OCI-M2 (cell line): ENCODE results near the gene GPALPP1.
"Not testable (repeated sequence)": the region's sequence is repeated elsewhere in the genome, so short reads cannot be mapped to it uniquely, and the experiment has no call there.

Experiments
- DNase-seq: peaks from one replicate; lab custom pipeline; 2025; ENCODE audit not compliant: unreplicated experiment; lab: John Stamatoyannopoulos, UW

The GPALPP1 gene

DNA sequence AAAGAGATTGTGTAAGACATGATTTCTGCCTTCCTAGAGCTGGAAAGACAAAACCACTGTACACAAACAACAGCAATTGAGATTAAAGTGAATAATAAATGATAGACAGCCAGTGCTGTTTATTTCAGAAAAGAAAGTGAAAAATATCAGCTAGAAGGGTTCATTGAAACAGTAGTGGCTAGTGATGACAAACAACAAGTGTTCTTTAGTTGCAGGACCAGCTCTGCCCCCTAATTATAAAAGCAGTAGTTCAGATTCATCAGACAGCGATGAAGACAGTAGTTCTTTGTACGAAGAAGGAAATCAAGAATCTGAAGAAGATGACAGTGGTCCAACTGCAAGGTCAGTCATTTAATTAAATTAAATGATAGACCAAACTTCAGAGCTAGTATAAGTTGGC, 14.8 kb downstream of the GPALPP1 start:
- DNase-seq, result no peak

DNA sequence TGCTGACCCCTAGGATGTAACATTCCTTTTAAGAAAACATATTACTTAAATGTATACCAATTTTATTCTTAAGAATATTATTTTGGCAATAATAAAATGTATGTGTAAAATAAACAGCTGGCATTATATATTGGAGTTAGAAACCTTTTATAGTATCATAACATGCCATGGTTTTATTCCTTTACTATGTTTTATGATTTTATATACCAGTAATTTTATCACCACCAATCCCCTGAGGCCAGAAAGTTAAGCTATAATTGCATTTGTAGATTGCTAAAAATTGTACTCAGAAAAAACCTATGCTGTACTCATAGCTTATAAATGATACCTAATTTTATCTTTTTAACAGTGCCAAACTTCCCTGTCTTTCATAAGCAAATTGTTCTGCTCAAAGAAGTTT, 17.9 kb downstream of the GPALPP1 start:
- DNase-seq, result no peak

DNA sequence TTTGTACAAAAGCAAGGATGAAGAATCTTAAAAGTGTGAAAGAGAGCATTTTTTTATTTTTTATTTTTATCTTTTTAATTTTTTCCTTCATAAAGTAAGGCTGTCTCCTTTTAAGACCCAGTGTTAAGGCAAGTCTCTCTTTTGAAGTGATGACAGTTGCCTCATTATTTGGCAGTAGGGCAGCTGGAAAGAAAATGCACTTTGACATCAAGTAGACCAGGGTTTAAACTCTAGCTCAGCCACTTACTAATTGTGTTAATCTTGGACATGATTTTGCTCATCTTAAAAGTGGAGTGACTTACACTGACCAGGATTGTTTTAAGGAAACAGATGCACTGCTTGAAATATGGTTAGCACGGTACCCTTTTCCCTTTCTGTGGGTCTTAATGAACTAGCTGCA, 18.5 kb downstream of the GPALPP1 start:
- DNase-seq, result no peak

DNA sequence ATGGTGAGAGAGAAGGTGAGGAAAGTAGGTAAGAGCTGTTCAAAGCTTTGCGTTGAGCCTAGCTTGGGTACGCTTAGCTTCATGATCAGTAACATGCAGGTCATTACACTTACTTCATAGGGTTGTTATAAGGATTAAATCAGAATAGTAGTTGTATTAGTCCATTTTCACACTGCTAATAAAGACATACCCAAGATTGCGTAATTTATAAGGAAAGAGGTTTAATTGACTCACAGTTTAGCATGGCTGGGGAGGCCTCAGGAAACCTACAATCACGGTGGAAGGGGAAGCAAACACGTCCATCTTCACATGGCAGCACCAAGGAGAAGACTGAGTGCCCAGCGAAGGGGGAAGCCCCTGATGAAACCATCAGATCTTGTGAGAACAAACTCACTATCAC, 21.9 kb downstream of the GPALPP1 start:
- no peak for DNase-seq

DNA sequence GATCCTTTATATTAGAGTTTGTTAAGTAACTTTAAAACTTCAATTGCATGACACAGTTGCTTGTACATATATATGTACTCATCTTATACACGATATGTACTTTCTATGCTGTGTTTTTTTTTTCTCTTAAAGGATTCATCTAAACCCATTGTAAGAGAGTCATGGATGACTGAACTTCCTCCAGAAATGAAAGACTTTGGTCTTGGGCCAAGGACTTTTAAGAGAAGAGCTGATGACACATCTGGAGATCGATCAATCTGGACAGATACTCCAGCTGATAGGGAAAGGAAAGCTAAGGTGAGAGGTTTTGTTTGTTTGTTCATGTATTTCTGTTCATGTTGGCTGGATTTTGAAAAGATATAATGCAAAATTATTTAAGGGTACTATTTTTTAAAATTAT, 26.0 kb downstream of the GPALPP1 start:
- DNase-seq, result no peak

DNA sequence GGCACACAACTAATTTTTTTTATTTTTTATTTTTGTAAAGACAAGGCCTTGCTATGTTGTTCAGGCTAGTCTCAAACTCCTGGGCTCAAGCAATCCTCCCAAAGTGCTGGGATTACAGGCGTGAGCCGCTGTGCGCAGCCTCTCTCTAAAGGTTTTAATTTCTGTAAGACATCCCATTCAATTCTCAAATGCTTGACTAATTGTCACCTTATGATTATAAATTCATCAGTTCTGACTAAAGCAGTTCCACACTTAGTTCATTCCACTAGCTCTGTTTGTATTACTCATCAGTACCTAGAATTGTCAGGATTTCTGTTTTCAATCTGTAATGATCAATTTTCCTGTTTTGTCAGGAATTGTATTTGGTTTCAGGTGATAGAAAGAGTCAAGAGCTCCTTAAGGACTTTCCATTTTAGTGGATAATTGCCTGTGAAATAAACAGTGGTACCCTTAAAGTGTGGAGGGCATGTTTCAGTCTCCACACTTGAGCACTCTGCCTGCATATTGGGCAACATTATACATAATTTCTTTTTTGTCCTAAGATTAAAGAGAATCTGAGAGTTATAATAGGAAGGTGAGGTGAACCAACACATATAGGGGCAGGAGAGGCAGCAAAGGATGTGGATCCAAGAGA, 27.6 kb downstream of the GPALPP1 start:
- no peak for DNase-seq

DNA sequence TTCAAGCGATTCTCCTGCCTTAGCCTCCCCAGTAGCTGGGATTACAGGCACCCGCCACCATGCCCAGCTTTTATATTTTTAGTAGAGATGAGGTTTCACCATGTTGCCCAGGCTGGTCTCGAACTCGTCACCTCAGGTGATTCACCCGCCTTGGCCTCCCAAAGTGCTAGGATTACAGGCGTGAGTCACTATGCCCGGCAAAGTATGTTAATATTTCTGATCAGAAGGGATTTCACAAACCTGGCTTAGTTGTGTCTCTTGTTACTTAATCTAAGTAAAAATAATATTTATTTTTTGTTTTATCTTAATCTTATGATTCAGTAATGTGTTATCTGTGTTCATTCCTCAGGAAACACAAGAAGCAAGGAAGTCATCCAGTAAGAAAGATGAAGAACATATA, 30.6 kb downstream of the GPALPP1 start:
- DNase-seq, result not testable (repeated sequence)

DNA sequence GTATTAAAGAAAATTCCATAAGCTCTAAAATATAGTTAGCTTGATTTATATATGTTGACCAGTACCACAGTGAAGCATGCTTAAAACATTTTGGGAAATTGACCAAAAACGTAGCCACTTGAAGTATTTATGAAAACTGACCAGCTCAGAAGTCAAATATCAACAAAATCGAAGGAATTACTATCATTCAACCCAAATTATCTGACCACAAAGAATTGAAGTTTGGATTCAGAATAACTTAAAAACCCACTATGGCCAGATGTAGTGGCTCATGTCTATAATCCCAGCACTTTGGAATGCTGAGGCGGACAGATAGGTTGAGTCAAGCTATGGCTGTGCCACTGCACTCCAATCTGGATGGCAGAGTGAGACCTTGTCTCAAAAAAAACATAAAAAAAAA, 31.9 kb downstream of the GPALPP1 start:
- DNase-seq, result no peak

DNA sequence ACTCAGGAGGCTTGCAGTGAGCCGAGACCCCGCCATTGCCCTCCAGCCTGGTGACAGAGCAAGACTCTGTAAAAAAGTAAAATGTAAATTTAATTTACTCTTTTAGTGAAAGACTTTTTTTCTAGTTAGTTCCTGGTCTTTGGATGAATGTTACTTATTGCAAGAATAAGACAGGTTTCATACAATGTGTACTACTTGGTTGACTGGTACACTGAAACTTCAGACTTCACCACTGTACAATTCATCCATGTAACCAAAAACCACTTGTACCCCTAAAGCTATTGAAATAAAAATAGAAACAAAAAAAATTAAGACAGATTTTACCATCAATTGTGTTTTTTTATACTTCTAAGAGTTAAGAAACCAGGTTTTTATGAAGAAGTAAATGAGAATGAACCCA, 35.5 kb downstream of the GPALPP1 start:
- no peak for DNase-seq

DNA sequence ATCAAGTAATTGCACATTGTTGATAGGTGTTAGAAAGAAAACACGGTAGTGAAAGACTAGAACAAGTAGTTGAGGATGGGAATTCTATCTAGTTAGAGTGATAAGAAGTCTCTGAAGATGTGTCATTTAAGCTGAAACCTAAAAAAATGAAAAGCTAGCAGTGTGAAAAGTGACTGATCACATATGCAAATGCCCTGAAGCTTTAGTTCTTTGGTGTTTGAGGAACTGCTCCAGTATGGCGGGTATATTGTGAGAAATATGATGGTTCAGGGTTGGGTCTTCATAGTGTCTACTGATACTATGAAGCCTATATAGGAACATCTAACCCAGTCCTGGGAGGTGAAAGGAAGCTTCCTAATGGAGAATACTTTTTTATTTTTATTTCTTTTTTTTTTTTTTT, 45.0 kb downstream of the GPALPP1 start:
- no peak for DNase-seq

DNA sequence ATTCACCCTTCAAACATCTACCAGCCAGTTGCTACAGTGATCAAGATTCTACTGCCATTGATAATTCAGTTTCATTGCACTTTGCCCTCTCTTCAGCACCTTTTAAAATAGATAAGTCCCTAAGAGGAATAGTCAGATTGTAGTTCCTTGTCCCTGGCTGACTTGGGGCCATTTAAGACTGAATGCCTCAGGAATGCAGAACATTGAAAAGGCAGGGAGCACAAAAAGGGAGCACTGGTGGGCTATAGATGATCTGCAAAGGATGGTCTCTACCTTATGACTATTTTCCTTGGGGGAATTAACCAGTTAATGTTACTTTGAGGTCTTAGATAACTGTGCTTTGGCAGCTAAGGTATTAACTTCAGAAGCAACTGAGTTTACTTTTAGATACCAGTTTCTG, 46.9 kb downstream of the GPALPP1 start:
- no peak for DNase-seq

DNA sequence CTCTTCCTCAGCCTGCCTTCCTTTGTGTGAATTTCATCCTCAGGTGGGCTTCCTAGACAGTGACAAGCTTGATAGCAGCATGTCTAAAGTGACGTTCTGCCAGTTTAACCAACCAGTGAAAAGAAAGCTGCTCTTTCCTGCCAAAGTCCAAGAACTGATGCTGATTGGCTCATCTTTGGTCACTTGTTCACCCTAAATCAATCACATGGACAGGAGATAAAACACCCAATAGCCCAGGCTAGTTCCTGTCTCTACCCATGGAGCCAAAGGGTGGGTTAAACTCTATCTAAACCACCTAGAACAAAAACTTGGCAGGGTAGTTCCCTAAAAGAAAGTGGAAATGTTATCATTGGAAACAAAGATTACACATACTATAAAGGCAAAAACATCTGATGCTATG, 50.8 kb downstream of the GPALPP1 start:
- DNase-seq, result no peak

DNA sequence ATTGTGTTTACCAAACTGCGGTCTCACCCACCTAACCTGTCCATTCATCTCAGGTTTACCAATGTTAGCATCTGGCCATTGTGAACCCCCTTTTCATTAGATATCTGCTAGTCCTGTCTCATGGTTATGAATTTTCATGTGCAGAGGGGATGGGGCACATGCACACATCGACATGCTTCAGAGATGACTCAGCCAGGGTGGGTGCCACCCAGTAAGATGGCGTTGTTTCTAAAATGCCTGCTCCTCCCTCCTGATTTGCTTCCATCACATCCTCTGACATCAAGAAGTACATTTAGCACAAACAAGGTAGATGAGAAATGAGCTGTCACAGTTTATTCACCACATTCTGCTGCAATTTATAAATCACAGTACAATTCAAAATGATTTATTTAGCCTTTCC, 51.3 kb downstream of the GPALPP1 start:
- no peak for DNase-seq

DNA sequence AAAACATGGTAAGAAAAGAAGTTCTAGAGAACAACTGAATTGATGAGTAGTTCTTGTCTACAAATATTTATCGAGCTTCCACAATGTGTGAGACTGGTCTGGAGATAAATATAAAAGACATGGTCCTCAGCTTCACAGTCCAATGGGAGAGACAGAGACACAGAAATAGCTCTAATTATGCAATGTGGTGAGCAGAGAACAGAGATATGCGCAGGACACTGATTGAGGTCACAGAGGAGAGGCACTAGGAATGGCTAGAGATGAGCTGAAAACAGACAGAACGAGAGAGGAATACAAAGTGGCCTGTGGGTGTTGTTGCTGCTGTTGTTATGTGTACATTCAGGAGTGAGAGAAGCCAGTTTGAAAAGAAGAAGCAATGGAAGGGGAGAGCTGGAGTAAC, 53.2 kb downstream of the GPALPP1 start:
- no peak for DNase-seq

DNA sequence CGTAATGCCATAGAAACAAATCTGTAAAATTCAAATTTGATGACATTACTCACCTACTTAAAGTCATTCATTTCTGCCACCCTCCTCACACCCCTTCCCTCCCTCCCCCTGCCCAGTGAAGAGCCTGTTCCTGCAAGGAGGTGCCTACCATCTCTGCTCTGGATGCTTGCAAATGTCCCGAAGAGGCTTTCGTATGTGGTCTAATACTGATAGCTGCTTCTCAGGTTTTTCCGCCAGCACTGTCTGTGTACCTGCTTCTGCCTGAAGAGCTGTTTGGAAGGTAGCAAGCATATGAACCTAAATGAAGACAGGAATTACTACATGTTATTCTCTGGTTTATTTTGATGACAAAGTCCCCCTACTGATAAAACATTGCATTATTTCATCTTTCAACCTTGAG, 57.1 kb downstream of the GPALPP1 start:
- no peak for DNase-seq

DNA sequence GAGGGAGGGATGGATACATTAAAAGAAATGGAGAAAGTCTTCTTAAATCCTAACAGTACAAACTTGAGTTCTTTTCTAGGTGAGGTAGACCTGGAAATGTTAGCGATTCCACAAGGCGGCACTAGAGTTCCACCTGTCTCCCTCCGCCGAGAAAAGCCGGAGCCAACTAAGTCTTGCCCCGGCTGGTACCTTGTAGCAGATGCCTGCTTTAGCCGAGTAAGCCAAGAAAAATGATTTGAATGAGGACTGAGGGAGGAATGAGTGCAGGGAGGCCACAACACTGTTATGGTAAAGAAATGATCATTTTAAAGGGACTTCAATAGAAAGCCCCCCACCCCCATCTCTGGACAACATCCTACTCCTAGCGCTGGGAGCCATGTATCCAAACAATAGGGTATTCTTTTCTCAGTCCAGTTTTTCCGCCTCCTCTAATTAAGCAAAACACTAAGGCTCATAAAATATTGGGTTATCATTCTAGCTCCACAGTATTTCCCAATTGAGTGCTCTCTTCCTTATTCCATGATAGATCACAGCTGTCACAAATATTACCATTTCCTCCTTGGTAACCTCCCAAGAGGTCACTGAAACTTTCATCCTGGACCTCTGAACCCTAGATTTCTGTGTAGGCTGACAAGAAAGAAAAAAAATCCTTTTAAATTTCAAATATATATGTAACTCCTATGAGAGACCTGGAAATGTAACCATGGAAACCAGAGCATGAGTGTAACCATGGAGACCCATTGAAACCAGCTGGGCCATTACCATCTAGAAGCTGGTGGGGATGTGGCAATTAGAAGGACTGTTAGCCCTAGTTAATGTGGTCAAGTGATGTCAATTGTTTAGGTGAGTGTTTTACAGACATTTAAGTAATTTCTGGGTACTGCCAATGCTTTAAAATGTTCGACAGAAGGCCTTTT, 58.3 kb downstream of the GPALPP1 start:
- peak; percentile 4 for DNase-seq

DNA sequence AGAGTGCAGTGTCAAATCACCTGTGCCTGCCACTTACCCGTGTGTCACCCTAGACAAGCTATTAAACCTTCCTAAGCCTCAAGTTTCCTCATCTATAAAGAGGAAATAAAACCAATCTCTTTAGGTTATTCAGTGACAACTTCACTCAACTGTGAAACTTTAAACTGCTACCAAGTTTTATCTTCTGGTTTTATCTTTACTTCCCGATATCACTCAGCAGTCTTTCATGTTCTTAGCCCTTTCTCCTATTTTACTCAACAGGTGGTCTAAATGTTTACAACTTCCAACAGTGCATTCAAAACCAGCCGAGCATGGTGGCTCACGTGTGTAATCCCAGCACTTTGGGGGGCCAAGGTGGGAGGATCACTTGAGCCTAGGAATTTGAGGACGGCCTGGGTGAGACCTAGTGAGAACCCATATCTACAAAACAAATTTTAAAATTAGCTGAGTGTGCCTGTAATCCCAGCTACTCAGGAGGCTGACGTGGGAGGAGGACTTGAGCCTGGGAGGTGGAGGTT, 59.6 kb downstream of the GPALPP1 start:
- no peak for DNase-seq

DNA sequence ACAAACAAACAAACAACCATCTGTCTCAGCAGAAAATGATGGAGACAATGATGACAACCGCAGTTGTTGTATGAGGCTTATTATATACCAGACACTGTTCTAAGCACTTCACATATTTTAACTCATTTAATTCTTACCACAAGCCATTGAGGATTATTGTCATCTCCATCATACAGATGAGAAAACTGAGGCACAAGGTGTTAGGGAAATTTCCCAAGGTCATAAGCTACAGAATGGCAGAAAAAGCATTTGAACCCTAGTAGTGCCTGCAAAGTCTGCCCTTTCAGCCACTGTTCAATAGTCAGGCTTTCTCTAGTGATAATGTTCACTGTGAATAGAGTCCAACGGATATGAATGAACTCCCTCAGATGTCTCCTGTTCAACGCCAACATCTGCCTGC, 60.1 kb downstream of the GPALPP1 start:
- DNase-seq, result no peak

DNA sequence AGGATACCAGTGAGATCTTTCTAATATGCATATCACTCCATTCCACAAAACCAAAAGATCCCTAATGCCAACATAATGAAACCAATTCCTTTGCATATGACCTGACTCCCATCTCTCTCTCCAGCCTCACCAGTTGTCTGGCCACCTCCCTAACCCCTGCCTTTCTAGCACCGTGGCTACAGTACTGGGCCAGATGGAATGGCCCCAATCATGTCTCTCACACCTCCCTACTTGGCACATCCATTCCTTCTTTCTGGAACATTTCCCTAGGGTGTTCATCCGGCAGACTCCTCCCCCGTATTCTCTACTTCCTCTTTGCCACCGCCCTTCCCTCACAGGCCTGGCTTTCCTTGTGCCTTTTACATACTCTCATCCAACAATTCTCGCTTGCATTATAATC, 62.0 kb downstream of the GPALPP1 start:
- no peak for DNase-seq

DNA sequence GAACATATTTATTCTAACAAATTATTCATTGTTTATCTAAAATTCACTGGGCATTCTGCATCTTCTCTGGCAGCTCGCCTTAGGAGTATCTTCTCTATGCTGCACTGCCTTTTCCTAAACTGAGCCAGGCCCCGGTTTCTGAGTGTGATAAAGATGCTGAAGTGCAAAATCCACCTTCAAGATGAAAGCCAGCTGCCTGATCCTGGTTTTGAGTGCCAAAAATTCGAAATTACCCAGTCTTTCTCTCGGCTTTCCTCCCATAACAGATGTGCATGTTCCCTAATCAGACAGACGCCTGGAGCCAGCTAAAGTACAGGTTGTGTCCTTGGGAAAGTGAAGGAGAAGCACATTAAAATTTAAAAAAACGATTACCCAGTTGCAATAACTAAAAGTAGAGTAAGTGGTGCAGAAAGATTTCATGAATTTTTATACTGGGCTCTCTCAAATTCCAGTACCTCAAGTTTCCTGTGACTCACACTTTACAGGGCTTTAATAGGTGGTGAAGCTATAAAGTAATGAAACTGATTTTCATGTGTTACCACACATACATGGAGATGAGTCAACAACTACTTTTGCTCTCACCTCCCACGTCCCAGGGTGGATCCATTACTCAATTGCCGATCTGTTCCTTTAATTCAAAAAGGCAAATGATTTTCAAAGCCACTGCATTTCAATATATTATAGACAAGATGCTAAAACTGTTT, 66.0 kb downstream of the GPALPP1 start:
- no peak for DNase-seq

DNA sequence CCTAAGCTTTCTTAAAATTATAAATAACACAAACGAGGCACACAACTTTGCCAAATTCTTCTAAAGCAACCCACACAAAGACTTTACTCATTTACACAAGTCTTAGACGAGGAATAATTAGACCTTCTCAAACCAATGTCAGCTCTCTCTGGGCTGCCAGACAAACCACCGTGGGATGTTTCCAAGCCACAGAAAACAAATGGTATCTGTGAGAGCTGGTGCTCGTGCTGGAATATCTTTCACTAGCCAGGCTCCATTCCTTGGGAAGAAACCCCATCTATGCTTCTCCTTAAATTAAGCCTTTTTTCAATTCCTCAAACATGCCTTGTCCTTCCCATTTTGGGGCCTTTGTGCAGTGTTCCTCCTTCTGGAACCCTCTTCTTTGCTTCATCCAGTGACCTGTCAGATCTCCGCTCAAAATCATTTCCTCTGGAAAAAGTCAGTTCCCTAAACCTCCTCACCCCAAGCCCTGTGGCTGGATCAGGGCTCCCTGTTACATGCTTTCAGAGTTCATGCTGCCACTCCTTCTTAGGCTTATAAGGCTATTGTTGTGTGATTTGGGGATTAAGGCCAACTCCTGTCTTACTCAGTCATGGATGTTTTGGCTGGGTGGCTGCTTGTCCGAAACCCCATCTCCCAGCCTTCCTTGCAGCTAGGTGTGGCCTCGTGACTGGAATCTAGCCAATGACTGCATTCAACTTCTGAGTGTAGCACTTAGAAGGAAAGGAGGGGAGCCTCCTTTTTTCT, 66.7 kb downstream of the GPALPP1 start:
- no peak for DNase-seq
